BE2C (cell line): Measurements from ENCODE around the gene CLTA.

Experiments used
- DNase-seq: peaks from one replicate; pipeline ENCODE4 v3.0.0-alpha.2; 2020
- H3K27me3 ChIP-seq: fragments of 250-450 bp; sonication (Bioruptor Pico); 2 replicates; pipeline ENCODE4 v1.5.1; 2020; ENCODE audit warnings: mild to moderate bottlenecking
- H3K36me3 ChIP-seq: fragments of 250-450 bp; sonication (Bioruptor Pico); 2 replicates; pipeline ENCODE4 v1.5.1; 2020; ENCODE audit warnings: mild to moderate bottlenecking
- H3K4me1 ChIP-seq: fragments of 250-450 bp; sonication (Bioruptor Pico); 2 replicates; pipeline ENCODE4 v1.5.1; 2020
- H3K4me3 ChIP-seq: 2 replicates; pipeline ENCODE4 v1.5.1; 2011; ENCODE audit warnings: low read depth, low read length
- H3K9me3 ChIP-seq: fragments of 250-450 bp; sonication (Bioruptor Pico); 2 replicates; pipeline ENCODE4 v1.5.1; 2020
- CTCF ChIP-seq: IDR thresholded peaks from 2 replicates; pipeline ENCODE4 v1.5.1; 2012; ENCODE audit warnings: mild to moderate bottlenecking, low read depth, low read length

Gene CLTA

GRCh38 chr9:36162211-36162738 is 28.4 kb upstream of the CLTA start:
- DNase-seq, result no peak
- Histone ChIP-seq H3K4me1 (peaks cover 31% of the 10 kb centered on the region), H3K27me3 (no peaks in the 10 kb centered on the region), H3K4me3 (no peak overlapping the region), H3K36me3 (no peaks in the 10 kb centered on the region), H3K9me3 (no peaks in the 10 kb centered on the region)
- TF ChIP-seq CTCF, result no peak

- peak; percentile 98 for DNase-seq
- H3K4me3 ChIP-seq, result no peak overlapping the region
Measured at GRCh38 chr9:36163049-36163785, 27.5 kb upstream of the CLTA start.

GRCh38 chr9:36163786-36164170 is 26.9 kb upstream of the CLTA start:
- no peak for DNase-seq
- no peaks in the 10 kb centered on the region for H3K9me3 ChIP-seq
- no peak overlapping the region for H3K4me3 ChIP-seq
- no peaks in the 10 kb centered on the region for H3K36me3 ChIP-seq
- H3K27me3 ChIP-seq, result no peaks in the 10 kb centered on the region
- peaks cover 31% of the 10 kb centered on the region for H3K4me1 ChIP-seq
- no peak for TF ChIP-seq CTCF

More at GRCh38 chr9:36163049-36163785, 27.5 kb upstream of the CLTA start:
- Histone ChIP-seq H3K9me3 (no peaks in the 10 kb centered on the region), H3K36me3 (no peaks in the 10 kb centered on the region), H3K4me1 (peaks cover 31% of the 10 kb centered on the region), H3K27me3 (no peaks in the 10 kb centered on the region)
- TF ChIP-seq CTCF, result no peak

GRCh38 chr9:36164372-36164771 is 26.3 kb upstream of the CLTA start:
- Histone ChIP-seq H3K4me3 (no peak overlapping the region), H3K4me1 (peaks cover 31% of the 10 kb centered on the region), H3K9me3 (no peaks in the 10 kb centered on the region), H3K27me3 (no peaks in the 10 kb centered on the region), H3K36me3 (no peaks in the 10 kb centered on the region)
- TF ChIP-seq CTCF, result no peak
- no peak for DNase-seq

GRCh38 chr9:36164989-36165388 is 25.7 kb upstream of the CLTA start:
- no peak overlapping the region for H3K4me3 ChIP-seq
- TF ChIP-seq CTCF, result no peak
- no peaks in the 10 kb centered on the region for H3K27me3 ChIP-seq
- no peaks in the 10 kb centered on the region for H3K36me3 ChIP-seq
- no peak for DNase-seq
- H3K9me3 ChIP-seq, result no peaks in the 10 kb centered on the region
- H3K4me1 ChIP-seq, result peaks cover 31% of the 10 kb centered on the region

- TF ChIP-seq CTCF, result no peak
- no peak for DNase-seq
- no peaks in the 10 kb centered on the region for H3K27me3 ChIP-seq
Measured at GRCh38 chr9:36165826-36166167, 24.9 kb upstream of the CLTA start.

More at GRCh38 chr9:36165826-36166167, 24.9 kb upstream of the CLTA start:
- no peak overlapping the region for H3K4me3 ChIP-seq
- H3K9me3 ChIP-seq, result no peaks in the 10 kb centered on the region
- H3K36me3 ChIP-seq, result no peaks in the 10 kb centered on the region
- H3K4me1 ChIP-seq, result peaks cover 31% of the 10 kb centered on the region
